OCI-LY7 (cell line): Measurements from ENCODE around the gene WNT7B. TPM values are rescaled to one million over a fixed set of nuclear protein-coding genes. Genes with fewer than 3 reads are reported as not detected.

ENCODE experiments used
- BruUV-seq: library from RNA; stranded (reverse); fragments of 400-500 nt; replicated peaks from 2 replicates; lab custom pipeline; 2021; lab: Mats Ljungman, UMichigan
- CTCF ChIA-PET: fragments of 300-600 bp; sonication (Branson Sonifier 250); formaldehyde crosslinking; loops from one replicate; lab custom pipeline; 2022; ENCODE audit warnings: antibody characterized with exemption; ENCODE audit not compliant: unreplicated experiment; lab: Charles Lee
- POLR2A ChIA-PET: fragments of 300-600 bp; sonication (Branson Sonifier 250); formaldehyde crosslinking; loops from one replicate; lab custom pipeline; 2022; ENCODE audit warnings: antibody characterized with exemption; lab: Charles Lee
- DNase-seq: peaks from one replicate; pipeline ENCODE4 v3.0.0-alpha.2; 2015; ENCODE audit warnings: low spot score
- H2AFZ ChIP-seq: fragments of 200-600 bp; sonication (generic), shearing (Covaris generic); 2 replicates; pipeline ENCODE4 v1.6.1; 2014; ENCODE audit warnings: mild to moderate bottlenecking, antibody characterized with exemption, low read length, moderate library complexity
- H3K27ac ChIP-seq: fragments of 200-600 bp; sonication (generic); 2 replicates; pipeline ENCODE4 v1.5.1; 2014; ENCODE audit warnings: mixed run types, low read depth, mild to moderate bottlenecking, moderate library complexity, low read length, inconsistent platforms; ENCODE audit not compliant: poor library complexity, severe bottlenecking
- H3K36me3 ChIP-seq: fragments of 200-600 bp; sonication (generic); 2 replicates; pipeline ENCODE4 v1.6.1; 2014; ENCODE audit warnings: mild to moderate bottlenecking, antibody characterized with exemption, low read length, moderate library complexity, mixed read lengths; ENCODE audit not compliant: insufficient read depth
- H3K4me1 ChIP-seq: fragments of 200-600 bp; sonication (generic); 2 replicates; pipeline ENCODE4 v1.5.1; 2014; ENCODE audit warnings: mild to moderate bottlenecking, low read length; ENCODE audit not compliant: insufficient read depth, poor library complexity, severe bottlenecking
- H3K4me2 ChIP-seq: fragments of 200-600 bp; sonication (generic); 2 replicates; pipeline ENCODE4 v1.6.1; 2014; ENCODE audit warnings: mild to moderate bottlenecking, low read length
- H3K4me3 ChIP-seq: fragments of 200-600 bp; sonication (generic); 2 replicates; pipeline ENCODE4 v1.5.1; 2014; ENCODE audit warnings: mild to moderate bottlenecking, low read depth, low read length; ENCODE audit not compliant: poor library complexity, severe bottlenecking
- H3K79me2 ChIP-seq: fragments of 200-600 bp; sonication (generic); 2 replicates; pipeline ENCODE4 v1.6.1; 2016; ENCODE audit warnings: low read depth, mild to moderate bottlenecking, low read length, moderate library complexity, mixed read lengths; ENCODE audit not compliant: insufficient read depth
- H3K9me2 ChIP-seq: fragments of 200-600 bp; sonication (generic); 2 replicates; pipeline ENCODE4 v1.6.1; 2016; ENCODE audit warnings: mild to moderate bottlenecking, low read length, mixed read lengths; ENCODE audit not compliant: insufficient read depth
- H3K9me3 ChIP-seq: fragments of 200-600 bp; sonication (generic); 2 replicates; pipeline ENCODE4 v1.6.1; 2014; ENCODE audit warnings: mild to moderate bottlenecking, mixed run types, low read length, mixed read lengths
- H4K20me1 ChIP-seq: fragments of 200-600 bp; sonication (generic); 2 replicates; pipeline ENCODE4 v1.6.1; 2014; ENCODE audit warnings: mild to moderate bottlenecking, antibody characterized with exemption, low read length, moderate library complexity, mixed read lengths; ENCODE audit not compliant: insufficient read depth
- CTCF ChIP-seq: fragments of 200-600 bp; sonication (generic); conservative IDR thresholded peaks from 2 replicates; pipeline ENCODE4 v1.5.1; 2014; ENCODE audit warnings: mild to moderate bottlenecking, antibody characterized with exemption, low read length, moderate library complexity, mixed read lengths
- EZH2phosphoT487 ChIP-seq: fragments of 200-600 bp; sonication (generic); IDR thresholded peaks from 2 replicates; pipeline ENCODE4 v1.6.1; 2018; ENCODE audit warnings: low read depth, borderline replicate concordance, mild to moderate bottlenecking, mixed run types, antibody characterized with exemption, low read length, moderate library complexity, mixed read lengths
- intact Hi-C: fragments of 100-400 bp; cut with micrococcal nuclease; formaldehyde crosslinking; loops from one replicate; pipeline ENCODE4 v1.10.0; 2022; ENCODE audit not compliant: unreplicated experiment
- total RNA-seq, 2 experiments: library from RNA; depleted of rRNA in 1 of 2; stranded (reverse); fragments of >200 nt in 1 of 2; shearing (Covaris generic) in 1 of 2; gene quantifications; 2 replicates each; pipeline ENCODE4 v1.2.3, GENCODE V29; 2014 to 2022

Gene WNT7B
- total RNA-seq, 2 experiments from 2014 or later = not detected

- no peak for DNase-seq
- Histone ChIP-seq H3K9me3 (no peaks in the 10 kb centered on the region), H3K9me2 (no peaks in the 10 kb centered on the region), H3K4me1 (no peaks in the 10 kb centered on the region), H3K36me3 (no peaks in the 10 kb centered on the region), H3K27ac (no peak overlapping the region), H2AFZ (no peak overlapping the region), H4K20me1 (no peaks in the 10 kb centered on the region), H3K79me2 (no peaks in the 10 kb centered on the region), H3K4me2 (no peak overlapping the region), H3K4me3 (no peak overlapping the region)
- intact Hi-C loops = no loop called here
- ChIA-PET CTCF (no interaction called here), POLR2A (no interaction called here)
- TF ChIP-seq EZH2phosphoT487 = no peak
- TF ChIP-seq CTCF = no peak
- no TSS peak for BruUV-seq
Measured at GRCh38 chr22:45889093-45889538, 87.8 kb downstream of the WNT7B start.

GRCh38 chr22:45888221-45889092 is 88.5 kb downstream of the WNT7B start:
- DNase-seq = no peak
- H3K9me2 ChIP-seq = no peaks in the 10 kb centered on the region
- intact Hi-C loops = no loop called here
- POLR2A ChIA-PET = no interaction called here
- H3K9me3 ChIP-seq = no peaks in the 10 kb centered on the region
- no peaks in the 10 kb centered on the region for H3K36me3 ChIP-seq
- CTCF ChIA-PET = no interaction called here
- H3K27ac ChIP-seq = no peak overlapping the region
- TF ChIP-seq EZH2phosphoT487 (no peak), CTCF (no peak)
- H3K79me2 ChIP-seq = no peaks in the 10 kb centered on the region
- H4K20me1 ChIP-seq = no peaks in the 10 kb centered on the region
- no peaks in the 10 kb centered on the region for H3K4me1 ChIP-seq
- no peak overlapping the region for H3K4me2 ChIP-seq
- no TSS peak for BruUV-seq
- no peak overlapping the region for H3K4me3 ChIP-seq
- H2AFZ ChIP-seq = no peak overlapping the region
